Amniotic stem cell (primary cell): ENCODE results near the gene NAPA.

Source experiments
- DNase-seq: peaks from one replicate; lab custom pipeline; 2025; lab: John Stamatoyannopoulos, UW

NAPA gene

DNA sequence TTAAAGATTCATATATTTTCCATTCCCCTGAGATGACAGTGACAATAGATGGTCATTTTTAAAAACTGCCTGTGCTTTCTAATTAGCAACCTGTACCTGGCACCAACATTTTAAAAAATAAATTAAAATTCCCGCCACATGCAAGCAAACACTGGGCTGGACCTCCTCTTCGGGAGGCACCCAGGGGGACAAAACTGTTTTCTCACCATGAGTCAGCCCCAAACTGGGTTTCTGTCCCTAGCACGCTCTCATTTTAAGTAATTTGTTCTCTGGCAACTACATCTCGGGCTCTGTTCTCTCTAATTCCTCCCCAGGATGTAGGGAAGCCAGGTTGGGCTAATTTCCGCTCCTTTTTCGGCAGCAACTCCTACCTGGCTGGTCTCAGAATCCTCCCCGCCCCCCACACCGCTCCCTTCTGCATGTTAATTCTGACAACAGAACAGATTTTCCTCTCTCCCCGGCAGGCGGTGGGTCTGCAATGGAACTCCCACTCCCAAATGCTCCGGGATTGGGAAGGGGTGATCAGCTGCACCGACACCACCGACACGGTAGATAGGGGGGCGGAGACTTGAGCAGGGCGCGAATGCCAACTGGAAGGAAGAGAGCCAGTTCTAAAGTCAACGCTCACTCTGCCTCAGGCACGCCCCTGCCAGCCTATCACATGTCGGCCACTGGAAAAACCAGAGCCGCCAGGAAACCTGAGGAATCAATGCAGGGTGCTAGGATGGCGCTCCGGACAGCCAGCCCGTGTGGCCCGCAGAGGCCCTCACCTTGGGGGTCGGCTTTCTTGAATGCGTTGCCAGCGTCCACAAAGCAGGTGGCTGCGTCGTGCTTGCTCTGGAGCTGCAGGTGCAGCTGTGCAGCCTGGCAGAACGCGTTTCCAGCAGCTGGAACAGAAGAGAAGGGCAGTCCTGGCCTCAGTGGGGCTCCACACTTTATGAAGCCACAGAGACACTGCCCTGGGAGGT, 14.7 kb downstream of the NAPA start:
- no peak for DNase-seq

DNA sequence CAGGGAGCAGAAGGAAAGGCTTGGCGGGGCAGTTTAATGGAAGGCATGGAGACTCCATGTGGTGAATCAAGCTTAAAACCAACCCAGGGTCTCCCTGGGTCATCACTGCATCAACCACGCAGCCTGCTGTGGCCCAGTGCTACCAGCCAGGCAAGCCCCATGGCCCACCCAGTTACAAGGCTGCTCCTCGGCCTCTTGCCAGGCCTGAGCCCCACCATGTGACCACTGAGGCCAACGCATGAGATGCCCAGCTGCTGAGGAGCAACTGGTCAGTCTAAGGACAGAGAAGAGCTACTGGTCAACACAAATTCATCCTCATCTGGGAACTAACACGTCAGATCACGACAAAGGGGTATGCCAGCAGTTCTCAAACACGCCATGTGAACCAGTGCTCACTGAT, 15.5 kb downstream of the NAPA start:
- no peak for DNase-seq

DNA sequence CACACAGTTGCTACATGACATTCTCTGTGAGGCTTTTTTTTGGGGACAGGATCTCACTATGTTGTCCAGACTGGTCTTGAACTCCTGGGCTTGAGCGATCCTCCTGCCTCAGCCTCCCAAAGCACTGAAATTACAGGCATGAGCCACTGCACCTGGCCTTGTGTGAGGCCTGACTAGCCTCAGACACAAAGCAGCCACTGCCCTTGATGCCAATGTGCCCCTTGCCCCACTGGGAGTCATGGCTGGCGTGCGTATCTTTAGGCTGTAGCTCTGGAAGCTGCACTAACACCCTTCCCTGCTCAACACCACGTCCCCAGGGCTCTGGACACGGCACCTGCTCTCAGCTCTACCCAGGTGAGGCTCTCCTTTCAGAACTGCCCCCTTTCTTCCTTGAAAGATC, 16.3 kb downstream of the NAPA start:
- DNase-seq, result no peak

DNA sequence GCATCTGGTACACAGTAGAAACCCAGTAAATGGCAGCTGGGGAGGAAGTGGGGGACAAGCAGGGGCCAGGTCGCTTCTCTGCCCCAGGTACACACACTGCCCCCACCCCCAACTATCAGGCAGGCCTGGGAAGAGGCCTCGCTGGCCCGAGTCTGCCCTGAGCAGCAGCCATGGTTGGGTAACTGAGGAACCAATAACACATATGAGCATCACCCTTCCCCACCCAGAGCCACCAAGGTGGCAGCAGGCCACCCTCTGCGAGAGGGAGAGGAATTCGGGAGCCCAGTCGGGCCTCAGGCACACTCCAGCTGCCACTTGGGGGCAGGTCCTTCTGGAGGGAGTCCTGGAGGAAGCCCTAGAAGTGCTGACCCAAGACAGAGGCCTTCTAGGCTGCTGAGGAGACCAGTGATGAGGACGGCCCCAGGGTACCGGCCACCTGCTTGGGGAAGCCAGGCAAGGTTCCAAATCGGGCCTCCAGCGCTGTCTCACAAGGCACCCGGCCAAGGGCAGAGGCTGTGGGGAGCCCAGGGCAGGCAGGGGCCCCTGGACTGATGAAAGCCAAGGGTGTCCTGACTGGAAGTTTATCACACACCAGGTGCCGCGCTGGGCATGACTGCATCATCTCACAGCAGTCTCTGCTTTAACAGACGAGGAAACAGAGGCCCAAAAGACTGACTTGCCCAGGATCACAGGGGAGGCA, 16.9 kb downstream of the NAPA start:
- no peak for DNase-seq

DNA sequence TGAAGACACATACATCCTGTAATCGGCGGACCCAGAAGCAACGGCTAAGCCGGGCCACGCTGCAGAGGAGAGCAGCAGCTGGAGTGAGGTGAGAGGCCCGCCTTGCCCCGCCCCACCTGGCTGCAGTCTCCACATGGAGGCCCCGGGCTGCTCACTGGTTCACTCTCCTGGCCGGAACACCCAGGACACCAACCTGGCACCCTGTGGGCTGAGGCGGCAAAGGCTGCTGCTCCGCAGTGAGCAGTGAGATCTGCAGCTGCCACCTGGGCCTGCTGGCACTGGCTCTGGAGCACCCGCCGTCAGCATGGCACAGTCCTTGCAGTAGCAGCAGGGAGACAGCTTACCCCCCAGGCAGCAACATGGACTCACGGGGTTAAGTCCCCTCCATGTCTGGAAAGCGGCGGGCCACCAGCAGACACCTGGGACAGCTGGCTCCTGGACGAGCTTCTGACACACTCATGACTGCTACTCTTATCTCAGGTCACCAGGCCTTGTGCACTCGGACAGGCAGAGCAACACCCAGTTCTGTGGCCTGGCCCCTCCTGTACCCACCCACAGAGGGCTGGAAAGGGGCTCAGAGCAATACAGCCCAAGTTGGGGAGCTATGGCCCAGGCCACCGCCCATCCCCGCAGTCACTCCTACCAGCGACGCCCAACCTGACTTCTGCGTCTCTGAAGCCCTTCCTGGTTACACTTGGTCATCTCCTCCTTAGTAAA, 17.7 kb downstream of the NAPA start:
- DNase-seq, result no peak

DNA sequence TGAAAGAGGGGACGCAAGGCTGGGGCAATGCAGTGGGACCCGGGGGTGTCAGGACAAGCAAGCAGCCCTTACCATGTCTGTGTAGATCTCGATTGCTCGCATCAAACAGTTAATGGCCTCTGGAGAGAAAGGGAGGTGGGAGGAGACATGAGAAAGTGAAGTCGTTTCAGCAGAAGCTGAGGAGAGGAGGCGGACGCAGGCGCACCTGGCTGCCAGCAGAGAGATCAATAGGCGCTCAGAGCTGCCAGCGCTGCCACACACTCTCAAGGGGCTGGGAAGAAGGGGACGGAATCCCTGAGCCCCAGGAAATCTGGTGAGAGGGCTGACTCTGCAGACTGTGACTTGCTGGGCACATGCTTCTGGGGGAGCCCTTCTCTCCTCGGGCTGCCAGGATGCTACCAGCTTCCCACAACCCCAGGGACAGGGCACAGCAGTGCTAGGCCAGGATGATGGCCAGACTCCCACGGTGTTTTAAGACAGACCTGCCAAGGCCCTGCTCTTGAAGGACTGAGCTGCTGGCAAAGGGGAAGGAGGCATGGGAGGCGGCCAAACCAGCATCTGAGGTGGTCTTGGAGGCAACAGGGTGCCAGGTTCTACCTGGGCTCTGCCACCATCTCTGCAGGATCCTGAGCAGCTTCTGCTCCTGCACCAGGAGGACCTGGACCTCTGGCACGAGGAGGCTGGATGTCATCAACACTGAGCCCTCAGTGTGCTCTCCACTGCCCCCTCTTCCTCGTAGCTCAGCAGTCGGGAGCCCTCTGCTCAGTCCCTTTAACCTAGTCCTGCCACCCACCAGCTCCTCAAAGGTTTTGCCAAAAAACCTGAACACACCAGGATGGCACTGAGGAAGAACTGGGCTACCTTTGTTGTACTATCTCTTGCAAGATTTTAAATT, 19.1 kb downstream of the NAPA start:
- DNase-seq, result no peak

DNA sequence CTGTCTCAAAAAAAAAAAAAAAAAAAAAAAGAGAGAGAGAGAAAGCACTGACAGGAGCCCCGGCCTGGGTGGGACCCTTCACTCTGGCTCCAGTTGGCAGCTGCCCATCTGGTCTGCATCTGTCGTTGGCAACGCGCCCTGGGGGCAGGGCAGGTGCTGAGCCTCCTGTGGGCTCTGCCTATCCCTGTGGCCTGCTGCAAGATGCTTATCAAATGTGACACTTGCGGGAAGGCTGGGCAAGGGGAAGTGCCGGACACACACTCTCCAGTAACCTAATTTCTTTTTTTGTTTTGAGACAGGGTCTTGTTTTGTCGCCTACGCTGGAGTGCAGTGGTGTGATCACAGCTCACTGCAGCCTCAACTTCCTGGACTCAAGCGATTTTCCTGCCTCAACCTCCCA, 20.1 kb downstream of the NAPA start:
- no peak for DNase-seq

DNA sequence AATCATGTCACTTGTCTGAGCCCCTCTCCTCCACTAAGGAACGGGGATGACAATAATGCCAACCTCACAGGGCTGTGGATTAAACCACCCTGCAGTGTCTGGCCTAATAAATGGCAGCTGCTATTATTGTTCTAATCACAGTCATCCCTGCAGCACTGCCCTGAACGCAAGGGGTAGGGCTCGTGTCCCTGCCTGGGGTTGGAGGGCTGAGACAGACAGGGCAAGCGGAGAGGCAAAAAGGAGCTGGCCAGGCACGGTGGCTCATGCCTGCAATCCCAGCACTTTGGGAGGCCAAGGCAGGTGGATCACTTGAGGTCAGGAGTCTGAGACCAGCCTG, 20.7 kb downstream of the NAPA start:
- DNase-seq, result no peak

DNA sequence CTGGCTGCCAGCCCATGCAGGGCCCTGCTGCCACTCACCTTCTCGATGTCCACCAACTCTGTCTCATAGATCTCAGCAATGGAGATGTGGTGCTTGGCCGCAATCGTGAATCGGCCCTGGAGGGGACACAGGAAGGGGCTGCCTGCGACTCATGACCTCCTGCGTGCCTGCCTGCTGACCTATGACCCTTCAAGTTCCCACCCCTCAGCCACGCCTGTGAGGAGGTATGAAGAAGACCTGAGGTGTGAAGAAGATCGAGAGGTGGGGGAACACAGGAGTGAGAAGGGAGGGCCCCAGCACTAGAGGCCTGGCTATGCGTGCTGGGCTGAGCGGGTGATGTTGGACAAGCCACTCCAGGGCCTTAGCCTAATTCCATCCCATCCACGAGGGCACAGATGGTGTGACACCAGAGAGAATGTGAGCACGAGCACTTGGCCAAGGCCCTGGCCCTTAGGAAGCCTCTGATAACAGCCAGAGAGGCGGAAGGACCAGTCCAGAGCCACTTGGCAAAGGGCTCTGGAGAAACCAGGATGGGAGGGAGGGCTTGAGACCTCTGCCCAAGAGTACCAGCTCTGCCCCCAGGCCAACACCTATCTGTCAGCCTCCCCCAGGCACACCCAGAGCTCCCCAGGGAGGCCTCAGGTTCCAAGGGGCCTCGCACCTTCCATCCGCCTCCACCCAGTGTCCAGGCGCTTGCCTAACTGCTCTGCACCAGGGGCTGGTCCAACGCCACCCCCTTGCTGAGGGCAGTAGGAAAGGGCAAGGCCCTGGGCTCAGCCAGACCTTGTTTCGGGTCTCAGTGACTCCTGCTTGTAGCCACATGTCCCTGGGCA, 21.3 kb downstream of the NAPA start:
- no peak for DNase-seq

DNA sequence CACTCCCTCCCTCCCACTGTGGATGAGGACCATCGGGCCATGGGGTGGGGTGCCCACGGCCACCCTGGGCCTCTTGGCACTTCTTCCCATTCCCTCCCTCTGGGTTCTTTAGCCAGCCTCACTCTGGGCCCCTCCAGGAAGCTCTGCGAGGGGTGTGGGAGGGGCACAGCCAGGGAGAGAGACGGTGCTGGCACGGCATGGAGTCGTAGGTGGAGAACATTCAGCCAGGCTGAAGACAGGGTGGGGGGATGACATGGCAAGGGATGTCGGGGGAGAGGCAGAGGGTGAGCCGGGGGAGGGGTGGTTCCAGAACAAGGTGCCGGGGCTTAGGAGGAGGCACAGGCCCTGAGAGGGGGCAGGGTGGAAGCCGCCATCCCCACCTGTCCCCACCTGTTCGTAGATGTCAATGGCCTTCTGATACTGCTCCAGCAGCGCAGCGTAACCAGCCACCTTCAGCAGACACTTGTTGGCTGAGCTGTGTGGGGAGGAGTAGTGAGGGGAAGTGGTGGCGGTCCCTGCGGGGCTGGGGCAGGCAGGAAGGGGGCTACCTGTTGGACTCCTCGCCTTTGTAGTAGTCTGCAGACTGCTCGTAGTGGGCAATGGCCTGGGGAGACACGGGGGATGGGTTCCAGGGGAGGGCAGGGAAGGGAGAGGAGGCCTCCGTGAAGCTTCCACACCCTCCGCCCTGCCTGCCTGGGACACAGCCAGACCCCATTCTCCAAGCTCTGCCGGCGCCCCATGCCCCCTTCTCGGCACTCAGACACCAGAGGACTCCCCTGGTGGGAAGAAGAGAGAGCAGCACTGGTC, 22.1 kb downstream of the NAPA start:
- no peak for DNase-seq

DNA sequence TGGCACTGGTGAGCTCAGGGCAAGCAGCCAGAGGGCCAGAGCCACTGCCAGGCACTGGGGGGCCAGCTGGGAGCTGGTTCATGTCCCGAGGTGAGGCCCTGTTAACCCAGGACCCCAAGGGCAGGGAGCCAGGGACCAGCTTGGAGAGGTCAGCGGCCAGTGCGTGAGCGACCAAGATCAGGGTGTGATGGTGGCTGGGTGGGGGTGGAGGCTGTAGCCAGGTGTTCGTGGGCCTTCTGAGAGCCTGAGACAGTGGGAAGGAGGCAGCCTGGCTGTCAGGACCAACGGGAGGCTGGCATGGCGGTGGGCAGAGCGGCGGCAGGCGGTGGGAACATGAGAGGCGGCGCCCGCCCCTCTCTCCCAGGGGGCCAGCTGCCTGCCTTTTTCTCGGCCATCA, 22.7 kb downstream of the NAPA start:
- no peak for DNase-seq

DNA sequence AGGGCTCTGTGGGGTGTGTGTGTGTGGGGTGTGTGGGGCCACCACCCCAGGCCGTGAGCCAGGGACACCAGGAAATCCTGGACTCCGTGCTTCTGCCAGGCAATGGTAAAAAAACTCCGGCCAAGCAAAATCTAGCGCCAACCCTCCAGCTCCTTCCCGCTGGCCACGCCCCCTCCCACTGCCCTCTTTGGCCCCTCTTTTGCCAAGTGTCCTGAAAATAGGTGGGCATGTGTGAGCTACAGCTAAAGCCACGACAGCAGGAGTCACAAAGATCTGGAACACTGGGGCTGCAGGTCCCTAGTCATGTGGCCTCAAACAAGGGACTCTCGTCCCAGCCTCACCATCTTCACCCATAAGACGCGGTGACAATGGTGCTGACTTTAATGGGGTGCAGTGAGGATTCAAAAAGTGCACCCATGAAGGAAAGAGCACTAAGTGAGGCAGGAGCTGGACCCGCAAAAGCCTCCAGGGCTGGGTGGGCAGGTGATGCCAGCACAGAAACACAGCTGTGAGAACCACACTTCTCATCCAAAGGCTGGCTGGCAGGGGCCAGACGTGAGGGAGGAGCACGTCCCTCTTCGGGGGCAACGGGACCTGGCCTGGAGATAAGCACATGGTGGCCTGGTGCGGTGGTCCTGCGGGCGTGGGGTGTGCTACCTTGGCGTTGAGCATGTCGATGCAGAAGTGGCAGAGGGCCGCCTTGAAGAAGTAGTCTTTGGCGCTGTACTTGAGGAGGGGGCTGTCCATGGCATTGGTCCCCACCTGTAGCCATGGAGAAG, 23.3 kb downstream of the NAPA start:
- DNase-seq, result no peak

DNA sequence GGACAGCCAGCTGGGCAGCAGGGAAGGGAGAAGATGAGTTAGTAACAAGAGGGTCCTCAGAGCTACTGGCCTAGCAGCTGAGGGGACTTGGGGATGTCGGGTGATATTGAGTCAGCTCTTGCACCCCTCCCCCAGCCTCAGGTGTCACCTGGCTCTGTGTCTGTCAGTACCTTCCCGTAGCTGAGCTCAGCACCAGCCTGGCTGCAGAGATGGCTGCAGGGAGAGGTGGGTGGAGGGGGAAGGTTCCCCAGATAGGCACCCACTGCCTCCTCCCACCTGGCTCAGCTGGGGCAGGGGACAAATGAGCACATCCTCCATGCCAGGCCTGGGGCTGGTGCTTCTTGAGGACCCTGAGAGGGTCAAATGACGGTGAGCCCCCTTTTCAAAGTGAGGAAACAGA, 24.0 kb downstream of the NAPA start:
- DNase-seq, result no peak

DNA sequence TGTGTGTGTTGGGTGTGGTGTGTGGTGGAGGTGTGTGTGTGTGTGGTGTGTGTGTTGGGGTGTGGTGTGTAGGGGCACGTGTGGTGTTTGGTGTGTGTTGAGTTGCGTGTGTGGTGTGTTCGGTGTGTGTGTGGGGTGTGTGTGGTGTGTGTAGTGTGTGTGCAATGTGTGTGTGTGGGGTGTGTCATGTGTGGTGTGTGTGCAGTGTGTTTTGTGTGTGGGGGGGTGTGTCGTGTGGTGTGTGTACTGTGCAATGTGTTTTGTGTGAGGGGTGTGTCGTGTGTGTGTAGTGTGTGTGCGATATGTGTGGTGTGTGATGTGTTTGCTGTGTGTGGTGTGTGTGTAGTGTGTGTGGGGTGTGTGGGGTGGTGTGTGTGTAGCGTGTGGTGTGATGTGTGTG, 24.8 kb downstream of the NAPA start:
- DNase-seq, result no peak

DNA sequence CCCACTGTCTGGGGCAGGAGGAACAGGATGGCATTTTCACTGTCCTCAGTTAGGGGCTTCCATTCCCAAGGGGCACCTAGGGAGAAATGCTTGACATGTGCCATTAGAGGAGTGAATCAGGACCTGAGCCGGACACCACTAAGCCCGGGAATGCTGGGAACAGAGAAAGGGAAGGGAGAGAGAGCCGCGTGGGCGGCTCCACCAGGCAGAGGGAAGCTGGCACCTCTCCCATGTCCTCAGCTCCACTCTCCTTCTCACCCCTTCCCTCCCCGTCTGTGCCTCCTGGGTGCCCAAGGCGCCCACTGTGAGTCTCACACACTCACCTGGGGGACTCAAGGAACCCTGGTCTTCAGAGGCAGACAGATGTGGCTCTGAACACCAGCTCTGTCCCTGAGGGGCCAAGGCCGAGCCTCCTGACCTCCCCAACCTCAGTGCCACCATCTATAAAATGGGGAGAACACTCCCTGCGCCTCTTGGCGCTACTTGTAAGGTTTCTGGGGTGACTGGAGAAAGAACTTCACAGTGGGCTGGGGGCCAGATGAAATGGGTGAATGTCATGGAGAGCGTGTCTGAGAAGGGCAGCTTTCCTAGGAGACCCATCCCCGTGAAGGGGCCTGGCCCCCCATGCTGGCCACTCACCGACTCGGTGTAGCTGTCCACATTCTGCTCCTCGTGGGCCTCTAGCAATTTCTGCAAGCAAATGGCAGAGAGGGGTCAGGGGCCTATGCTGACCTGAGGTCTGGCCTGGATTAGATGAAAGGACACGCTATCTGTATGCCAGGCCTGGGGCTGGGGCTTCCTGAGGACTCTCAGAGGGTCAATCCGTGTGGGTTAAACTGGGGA, 25.6 kb downstream of the NAPA start:
- DNase-seq, result no peak

DNA sequence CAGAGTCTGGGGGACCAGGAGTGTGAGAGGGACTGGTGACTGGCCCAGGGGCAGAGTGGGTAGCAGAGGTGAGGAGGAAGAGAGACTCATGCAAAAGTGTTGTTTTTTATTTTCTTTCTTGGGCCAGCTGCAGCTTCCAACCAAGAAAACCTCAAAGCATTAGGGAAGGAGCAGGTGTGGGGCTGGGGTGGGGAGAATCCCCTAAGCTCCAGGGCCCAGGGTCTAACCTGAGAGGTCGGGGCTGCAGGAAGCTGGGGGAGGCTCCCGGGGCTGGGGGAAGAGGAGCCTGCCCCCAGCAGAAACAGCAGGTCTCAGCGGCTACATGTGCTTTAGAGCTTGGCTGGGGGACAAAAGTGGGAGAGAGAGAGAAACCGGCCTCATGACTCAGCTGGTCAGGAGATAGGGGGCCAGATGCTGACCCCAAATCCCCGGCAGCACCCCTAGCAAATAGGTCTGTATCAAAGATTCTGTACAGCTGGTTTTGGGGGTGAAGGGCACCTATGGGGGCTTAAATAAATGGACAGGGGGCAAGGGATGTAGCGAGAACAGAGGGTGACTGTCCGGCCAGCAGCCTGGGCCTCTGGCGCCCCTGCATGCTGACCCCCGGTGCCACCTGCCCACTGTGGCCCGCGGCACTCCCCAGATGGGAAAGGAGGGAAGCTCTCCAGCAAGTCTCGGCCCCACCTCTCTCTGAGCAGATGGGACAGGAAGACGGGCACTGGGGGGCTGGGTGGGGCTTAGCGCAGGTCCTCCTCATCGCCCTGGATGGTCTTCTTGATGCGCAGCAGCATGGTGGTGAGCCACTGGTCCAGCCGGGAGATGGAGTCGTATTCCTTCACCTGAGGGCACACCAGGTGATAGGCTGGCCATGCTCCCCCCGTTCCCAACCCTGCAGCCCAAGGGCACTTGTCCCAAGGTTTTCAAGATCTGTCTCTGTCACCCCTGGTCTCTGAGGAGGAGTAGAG, 27.0 kb downstream of the NAPA start:
- DNase-seq, result no peak

DNA sequence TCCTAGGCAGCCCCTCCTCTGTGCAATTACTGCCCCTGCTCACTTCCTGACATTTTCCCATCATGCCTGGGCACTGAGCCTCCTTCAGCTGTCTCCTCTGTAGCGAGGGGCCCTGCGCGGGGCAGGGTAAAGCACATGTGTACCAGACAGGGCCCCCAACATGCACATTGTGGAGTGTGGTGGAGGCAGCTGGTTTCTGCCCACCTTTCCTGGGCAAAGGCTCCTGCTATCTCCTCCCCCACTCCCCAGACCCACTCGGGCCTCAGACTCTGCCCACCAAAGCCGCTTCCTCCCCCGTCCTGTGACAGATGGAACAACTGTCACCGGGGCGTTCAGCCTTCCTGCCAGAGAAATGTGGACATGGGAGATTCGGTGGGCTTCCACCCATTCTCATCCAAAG, 28.0 kb downstream of the NAPA start:
- DNase-seq, result no peak
